NB4 (cell line): ENCODE data around the gene S100A4.

Experiments
- CTCF ChIP-seq: IDR thresholded peaks from one replicate; pipeline ENCODE4 v1.5.1; 2012; ENCODE audit warnings: low read depth, low read length
- POLR2A ChIP-seq: IDR thresholded peaks from 2 replicates; pipeline ENCODE4 v1.6.1; 2011; ENCODE audit warnings: mild to moderate bottlenecking; ENCODE audit not compliant: insufficient read length; ENCODE audit errors: extremely low read depth
- TF ChIP-seq, protein P1 (sequence below): IDR thresholded peaks from 2 replicates; pipeline ENCODE4 v1.6.1; 2011; ENCODE audit warnings: low read depth, low read length

- TF ChIP-seq POLR2A, result no peak
- no peak for TF ChIP-seq CTCF
- TF ChIP-seq, protein P1, sequence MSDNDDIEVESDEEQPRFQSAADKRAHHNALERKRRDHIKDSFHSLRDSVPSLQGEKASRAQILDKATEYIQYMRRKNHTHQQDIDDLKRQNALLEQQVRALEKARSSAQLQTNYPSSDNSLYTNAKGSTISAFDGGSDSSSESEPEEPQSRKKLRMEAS, result no peak
Measured at GRCh38 chr1:153587314-153587713, 41.7 kb upstream of the S100A4 start.
